ENCODE data around the gene HMGN1. TPM values are rescaled to one million over a fixed set of nuclear protein-coding genes. Genes with fewer than 3 reads are reported as not detected.

Gene HMGN1
- total RNA-seq, 1 experiment from 2014 or later, result 335 TPM

DNA sequence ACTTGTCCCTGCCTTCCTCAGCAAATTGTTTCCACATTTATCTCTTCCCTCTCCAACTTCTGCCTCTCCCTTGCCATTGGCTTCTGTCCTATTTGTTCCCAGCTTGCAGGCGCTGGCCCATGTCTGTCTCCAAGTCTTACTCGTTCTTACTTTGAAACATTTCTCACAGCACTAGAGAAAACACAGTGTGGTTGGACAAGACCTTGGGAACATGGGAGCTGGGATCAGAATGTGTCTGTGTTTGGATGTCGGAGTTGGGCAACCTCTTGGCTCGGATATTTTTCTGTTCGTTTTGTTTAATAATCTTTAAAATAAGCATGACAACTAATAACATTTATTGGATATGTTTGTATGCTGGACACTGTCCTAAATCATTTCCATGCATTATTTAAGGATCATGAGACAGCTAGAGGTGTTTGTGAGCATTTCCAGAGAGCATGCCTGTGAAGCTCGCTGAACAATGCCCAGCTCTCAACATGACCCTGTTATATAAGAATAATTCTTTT is 29.6 kb downstream of the HMGN1 start:
- DNase-seq, result no peak
- no peaks in the 10 kb centered on the region for H4K20me1 ChIP-seq (ENCODE audit: low read length)
- peak overlapping the region; percentile 61 for H3K4me2 ChIP-seq (ENCODE audit: low read length)
- TF ChIP-seq, protein P1, sequence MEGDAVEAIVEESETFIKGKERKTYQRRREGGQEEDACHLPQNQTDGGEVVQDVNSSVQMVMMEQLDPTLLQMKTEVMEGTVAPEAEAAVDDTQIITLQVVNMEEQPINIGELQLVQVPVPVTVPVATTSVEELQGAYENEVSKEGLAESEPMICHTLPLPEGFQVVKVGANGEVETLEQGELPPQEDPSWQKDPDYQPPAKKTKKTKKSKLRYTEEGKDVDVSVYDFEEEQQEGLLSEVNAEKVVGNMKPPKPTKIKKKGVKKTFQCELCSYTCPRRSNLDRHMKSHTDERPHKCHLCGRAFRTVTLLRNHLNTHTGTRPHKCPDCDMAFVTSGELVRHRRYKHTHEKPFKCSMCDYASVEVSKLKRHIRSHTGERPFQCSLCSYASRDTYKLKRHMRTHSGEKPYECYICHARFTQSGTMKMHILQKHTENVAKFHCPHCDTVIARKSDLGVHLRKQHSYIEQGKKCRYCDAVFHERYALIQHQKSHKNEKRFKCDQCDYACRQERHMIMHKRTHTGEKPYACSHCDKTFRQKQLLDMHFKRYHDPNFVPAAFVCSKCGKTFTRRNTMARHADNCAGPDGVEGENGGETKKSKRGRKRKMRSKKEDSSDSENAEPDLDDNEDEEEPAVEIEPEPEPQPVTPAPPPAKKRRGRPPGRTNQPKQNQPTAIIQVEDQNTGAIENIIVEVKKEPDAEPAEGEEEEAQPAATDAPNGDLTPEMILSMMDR (conservative IDR thresholded peaks at IDR 0.05; ENCODE audit: low read depth, low read length), result no peak
- TF ChIP-seq EZH2phosphoT487 (IDR thresholded peaks at IDR 0.05; ENCODE audit: borderline replicate concordance, low read length) (no peak), EZH2 (IDR thresholded peaks at IDR 0.05; ENCODE audit: low read length, unreplicated experiment) (no peak)
- H3K9me2 ChIP-seq (replicated peaks; ENCODE audit: low read length), result no peaks in the 10 kb centered on the region
- H3K4me1 ChIP-seq (ENCODE audit: insufficient read depth, low read length), result peaks cover 45% of the 10 kb centered on the region
- ChIA-PET CTCF (no interaction called here), POLR2A (ENCODE audit: unreplicated experiment) (no interaction called here)
- no peaks in the 10 kb centered on the region for H3K27me3 ChIP-seq (ENCODE audit: low read length)
- intact Hi-C loops (cut with micrococcal nuclease), result loop anchor here (10.0 kb wide), 1 partner anchor 125 kb away; the partner anchor contains the start of gene LCA5L
- no peak for ATAC-seq
- no TSS peak for BruUV-seq (replicated peaks)
- peaks cover 14% of the 10 kb centered on the region for H3K79me2 ChIP-seq (ENCODE audit: low read length)
- H3K36me3 ChIP-seq (ENCODE audit: low read depth, low read length), result no peaks in the 10 kb centered on the region
- H3F3A ChIP-seq (ENCODE audit: low read length, unreplicated experiment), result peaks cover 4% of the 10 kb centered on the region
- no peak overlapping the region for H2AFZ ChIP-seq (ENCODE audit: low read length)
- no peak overlapping the region for H3K4me3 ChIP-seq (ENCODE audit: low read length)
- no peak overlapping the region for H3K9ac ChIP-seq (ENCODE audit: low read length)
- peak overlapping the region; percentile 28; the same call in 1 of the 2 replicates for H3K27ac ChIP-seq (ENCODE audit: low read length)
- no peaks in the 10 kb centered on the region for H3K9me3 ChIP-seq (ENCODE audit: low read length)

DNA sequence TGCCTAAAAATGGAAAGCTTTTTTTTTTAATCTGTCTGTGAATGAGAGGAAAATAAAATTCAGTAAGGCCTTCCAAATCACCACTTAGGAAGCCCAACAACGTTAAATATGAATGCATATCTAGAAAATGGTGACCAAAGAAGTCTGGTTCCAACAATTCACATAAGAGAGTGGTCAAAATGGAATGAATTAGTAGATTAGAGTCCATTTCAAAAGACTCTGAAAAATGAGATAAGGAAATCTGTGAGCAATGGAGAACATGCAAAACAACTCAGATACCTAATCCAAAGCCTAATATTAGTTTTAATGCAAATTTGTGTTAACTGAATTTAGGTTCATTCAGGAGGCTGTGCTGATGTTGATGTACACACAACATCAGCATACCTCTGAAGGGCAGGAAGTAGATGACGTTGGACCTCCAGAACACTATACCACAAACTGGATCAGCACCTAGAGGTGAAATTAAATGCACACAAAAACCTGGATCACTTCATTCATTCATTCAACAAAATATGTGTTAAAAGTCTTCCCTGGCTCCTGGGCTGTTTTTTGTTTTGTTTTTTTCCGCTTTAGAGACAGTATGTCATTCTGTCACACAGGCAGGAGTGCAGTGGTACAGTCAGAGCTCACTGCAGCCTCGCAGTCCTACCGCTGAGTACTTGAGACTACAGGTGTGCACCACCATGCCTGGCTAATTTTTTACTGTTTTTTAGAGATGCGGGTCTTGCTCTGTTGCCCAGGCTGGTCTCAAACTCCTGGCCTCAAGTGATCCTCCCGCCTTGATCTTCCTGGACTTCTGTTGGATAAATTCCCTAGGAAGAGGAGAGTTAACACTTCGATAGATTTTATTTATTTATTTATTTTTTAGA is 30.6 kb downstream of the HMGN1 start:
- Histone ChIP-seq H2AFZ (ENCODE audit: low read length) (no peak overlapping the region), H3K9ac (ENCODE audit: low read length) (no peak overlapping the region), H3K36me3 (ENCODE audit: low read depth, low read length) (no peaks in the 10 kb centered on the region), H3F3A (ENCODE audit: low read length, unreplicated experiment) (peaks cover 4% of the 10 kb centered on the region), H3K4me1 (ENCODE audit: insufficient read depth, low read length) (peaks cover 45% of the 10 kb centered on the region), H3K9me2 (replicated peaks; ENCODE audit: low read length) (no peaks in the 10 kb centered on the region), H3K4me2 (ENCODE audit: low read length) (no peak overlapping the region), H3K79me2 (ENCODE audit: low read length) (peaks cover 19% of the 10 kb centered on the region), H4K20me1 (ENCODE audit: low read length) (no peaks in the 10 kb centered on the region), H3K9me3 (ENCODE audit: low read length) (no peaks in the 10 kb centered on the region), H3K27me3 (ENCODE audit: low read length) (no peaks in the 10 kb centered on the region), H3K27ac (ENCODE audit: low read length) (no peak overlapping the region), H3K4me3 (ENCODE audit: low read length) (no peak overlapping the region)
- DNase-seq (no peak), ATAC-seq (no peak)
- BruUV-seq (replicated peaks), result no TSS peak
- TF ChIP-seq, protein P1 (conservative IDR thresholded peaks at IDR 0.05; ENCODE audit: low read depth, low read length), result no peak
- TF ChIP-seq EZH2phosphoT487 (IDR thresholded peaks at IDR 0.05; ENCODE audit: borderline replicate concordance, low read length) (no peak), EZH2 (IDR thresholded peaks at IDR 0.05; ENCODE audit: low read length, unreplicated experiment) (no peak)
- ChIA-PET POLR2A (ENCODE audit: unreplicated experiment) (no interaction called here), CTCF (no interaction called here)
- intact Hi-C loops (cut with micrococcal nuclease), result loop anchor here (10.0 kb wide), 1 partner anchor 126 kb away; the partner anchor contains the start of gene LCA5L

Data from PC-3 (cell line).